OCI-LY7 (cell line): ENCODE measurements around the gene ERN1. TPM values are rescaled to one million over a fixed set of nuclear protein-coding genes. Genes with fewer than 3 reads are reported as not detected.

Source experiments
- BruUV-seq: library from RNA; stranded (reverse); fragments of 400-500 nt; replicated peaks from 2 replicates; lab custom pipeline; 2021; lab: Mats Ljungman, UMichigan
- CTCF ChIA-PET: fragments of 300-600 bp; sonication (Branson Sonifier 250); formaldehyde crosslinking; loops from one replicate; lab custom pipeline; 2022; ENCODE audit warnings: antibody characterized with exemption; ENCODE audit not compliant: unreplicated experiment; lab: Charles Lee
- POLR2A ChIA-PET: fragments of 300-600 bp; sonication (Branson Sonifier 250); formaldehyde crosslinking; loops from one replicate; lab custom pipeline; 2022; ENCODE audit warnings: antibody characterized with exemption; lab: Charles Lee
- DNase-seq: peaks from one replicate; pipeline ENCODE4 v3.0.0-alpha.2; 2015; ENCODE audit warnings: low spot score
- H2AFZ ChIP-seq: fragments of 200-600 bp; sonication (generic), shearing (Covaris generic); 2 replicates; pipeline ENCODE4 v1.6.1; 2014; ENCODE audit warnings: mild to moderate bottlenecking, antibody characterized with exemption, low read length, moderate library complexity
- H3K27ac ChIP-seq: fragments of 200-600 bp; sonication (generic); 2 replicates; pipeline ENCODE4 v1.5.1; 2014; ENCODE audit warnings: mixed run types, low read depth, mild to moderate bottlenecking, moderate library complexity, low read length, inconsistent platforms; ENCODE audit not compliant: poor library complexity, severe bottlenecking
- H3K36me3 ChIP-seq: fragments of 200-600 bp; sonication (generic); 2 replicates; pipeline ENCODE4 v1.6.1; 2014; ENCODE audit warnings: mild to moderate bottlenecking, antibody characterized with exemption, low read length, moderate library complexity, mixed read lengths; ENCODE audit not compliant: insufficient read depth
- H3K4me1 ChIP-seq: fragments of 200-600 bp; sonication (generic); 2 replicates; pipeline ENCODE4 v1.5.1; 2014; ENCODE audit warnings: mild to moderate bottlenecking, low read length; ENCODE audit not compliant: insufficient read depth, poor library complexity, severe bottlenecking
- H3K4me2 ChIP-seq: fragments of 200-600 bp; sonication (generic); 2 replicates; pipeline ENCODE4 v1.6.1; 2014; ENCODE audit warnings: mild to moderate bottlenecking, low read length
- H3K4me3 ChIP-seq: fragments of 200-600 bp; sonication (generic); 2 replicates; pipeline ENCODE4 v1.5.1; 2014; ENCODE audit warnings: mild to moderate bottlenecking, low read depth, low read length; ENCODE audit not compliant: poor library complexity, severe bottlenecking
- H3K79me2 ChIP-seq: fragments of 200-600 bp; sonication (generic); 2 replicates; pipeline ENCODE4 v1.6.1; 2016; ENCODE audit warnings: low read depth, mild to moderate bottlenecking, low read length, moderate library complexity, mixed read lengths; ENCODE audit not compliant: insufficient read depth
- H3K9me2 ChIP-seq: fragments of 200-600 bp; sonication (generic); 2 replicates; pipeline ENCODE4 v1.6.1; 2016; ENCODE audit warnings: mild to moderate bottlenecking, low read length, mixed read lengths; ENCODE audit not compliant: insufficient read depth
- H3K9me3 ChIP-seq: fragments of 200-600 bp; sonication (generic); 2 replicates; pipeline ENCODE4 v1.6.1; 2014; ENCODE audit warnings: mild to moderate bottlenecking, mixed run types, low read length, mixed read lengths
- H4K20me1 ChIP-seq: fragments of 200-600 bp; sonication (generic); 2 replicates; pipeline ENCODE4 v1.6.1; 2014; ENCODE audit warnings: mild to moderate bottlenecking, antibody characterized with exemption, low read length, moderate library complexity, mixed read lengths; ENCODE audit not compliant: insufficient read depth
- CTCF ChIP-seq: fragments of 200-600 bp; sonication (generic); conservative IDR thresholded peaks from 2 replicates; pipeline ENCODE4 v1.5.1; 2014; ENCODE audit warnings: mild to moderate bottlenecking, antibody characterized with exemption, low read length, moderate library complexity, mixed read lengths
- EZH2phosphoT487 ChIP-seq: fragments of 200-600 bp; sonication (generic); IDR thresholded peaks from 2 replicates; pipeline ENCODE4 v1.6.1; 2018; ENCODE audit warnings: low read depth, borderline replicate concordance, mild to moderate bottlenecking, mixed run types, antibody characterized with exemption, low read length, moderate library complexity, mixed read lengths
- intact Hi-C: fragments of 100-400 bp; cut with micrococcal nuclease; formaldehyde crosslinking; loops from one replicate; pipeline ENCODE4 v1.10.0; 2022; ENCODE audit not compliant: unreplicated experiment
- total RNA-seq, 2 experiments: library from RNA; depleted of rRNA in 1 of 2; stranded (reverse); fragments of >200 nt in 1 of 2; shearing (Covaris generic) in 1 of 2; gene quantifications; 2 replicates each; pipeline ENCODE4 v1.2.3, GENCODE V29; 2014 to 2022

ERN1 gene
- total RNA-seq, 2 experiments from 2014 or later, result 22.0 to 70.3 TPM

GRCh38 chr17:64042700-64043485 is 87.1 kb downstream of the ERN1 start:
- no peak for DNase-seq
- Histone ChIP-seq H3K9me3 (no peaks in the 10 kb centered on the region), H3K27ac (no peak overlapping the region), H4K20me1 (no peaks in the 10 kb centered on the region), H3K9me2 (no peaks in the 10 kb centered on the region), H2AFZ (no peak overlapping the region), H3K4me3 (no peak overlapping the region), H3K4me2 (no peak overlapping the region), H3K4me1 (no peaks in the 10 kb centered on the region), H3K79me2 (no peaks in the 10 kb centered on the region), H3K36me3 (peaks cover 51% of the 10 kb centered on the region)
- BruUV-seq, result no TSS peak
- ChIA-PET POLR2A (no interaction called here), CTCF (no interaction called here)
- TF ChIP-seq CTCF (no peak), EZH2phosphoT487 (no peak)
- intact Hi-C loops, result no loop called here

GRCh38 chr17:64041912-64042311 is 88.0 kb downstream of the ERN1 start:
- H3K4me2 ChIP-seq, result no peak overlapping the region
- no TSS peak for BruUV-seq
- H2AFZ ChIP-seq, result no peak overlapping the region
- CTCF ChIA-PET, result interaction anchor here (0.7 kb wide), 1 partner anchor 87 kb away, joined by 3 read pairs; no protein-coding TSS in a partner anchor
- H4K20me1 ChIP-seq, result no peaks in the 10 kb centered on the region
- intact Hi-C loops, result no loop called here
- H3K27ac ChIP-seq, result no peak overlapping the region
- H3K9me2 ChIP-seq, result no peaks in the 10 kb centered on the region
- TF ChIP-seq CTCF (no peak), EZH2phosphoT487 (no peak)
- no peaks in the 10 kb centered on the region for H3K79me2 ChIP-seq
- H3K36me3 ChIP-seq, result peaks cover 45% of the 10 kb centered on the region
- POLR2A ChIA-PET, result no interaction called here
- H3K4me3 ChIP-seq, result no peak overlapping the region
- no peaks in the 10 kb centered on the region for H3K9me3 ChIP-seq
- no peak for DNase-seq
- no peaks in the 10 kb centered on the region for H3K4me1 ChIP-seq

GRCh38 chr17:64040206-64040605 is 89.7 kb downstream of the ERN1 start:
- no peaks in the 10 kb centered on the region for H3K79me2 ChIP-seq
- intact Hi-C loops, result no loop called here
- H3K4me3 ChIP-seq, result no peak overlapping the region
- no TSS peak for BruUV-seq
- no peaks in the 10 kb centered on the region for H3K9me2 ChIP-seq
- H4K20me1 ChIP-seq, result no peaks in the 10 kb centered on the region
- DNase-seq, result no peak
- H3K27ac ChIP-seq, result no peak overlapping the region
- H2AFZ ChIP-seq, result no peak overlapping the region
- no peak overlapping the region for H3K4me2 ChIP-seq
- no peak for TF ChIP-seq CTCF
- TF ChIP-seq EZH2phosphoT487, result no peak
- ChIA-PET POLR2A (no interaction called here), CTCF (no interaction called here)
- no peaks in the 10 kb centered on the region for H3K9me3 ChIP-seq
- no peaks in the 10 kb centered on the region for H3K4me1 ChIP-seq
- H3K36me3 ChIP-seq, result peaks cover 28% of the 10 kb centered on the region
